ENCODE results near the gene TAF8.

The TAF8 gene

GRCh38 chr6:42059743-42060142 is 9.4 kb downstream of the TAF8 start:
- Histone ChIP-seq H3K9me2 (replicated peaks; ENCODE audit: insufficient read depth, low read length) (no peaks in the 10 kb centered on the region), H3K4me1 (ENCODE audit: low read length) (no peaks in the 10 kb centered on the region), H3K4me2 (ENCODE audit: low read depth, low read length) (no peak overlapping the region), H3K9me3 (replicated peaks; ENCODE audit: insufficient read depth, low read length) (no peaks in the 10 kb centered on the region), H3K27me3 (replicated peaks; ENCODE audit: insufficient read depth, low read length) (no peaks in the 10 kb centered on the region), H3F3A (ENCODE audit: insufficient read depth, low read length) (no peaks in the 10 kb centered on the region), H3K4me3 (ENCODE audit: low read length) (no peak overlapping the region), H2AFZ (ENCODE audit: low read length) (no peak overlapping the region), H3K36me3 (replicated peaks; ENCODE audit: insufficient read depth, low read length) (no peaks in the 10 kb centered on the region), H3K79me2 (ENCODE audit: low read length) (no peaks in the 10 kb centered on the region), H3K9ac (ENCODE audit: low read length) (no peak overlapping the region), H4K20me1 (ENCODE audit: insufficient read depth, low read length) (no peaks in the 10 kb centered on the region), H3K27ac (ENCODE audit: low read length) (no peak overlapping the region)
- no peak for DNase-seq
- TF ChIP-seq EZH2 (optimal IDR thresholded peaks at IDR 0.05; ENCODE audit: low read depth, low read length): no peak
- TF ChIP-seq, protein P1, sequence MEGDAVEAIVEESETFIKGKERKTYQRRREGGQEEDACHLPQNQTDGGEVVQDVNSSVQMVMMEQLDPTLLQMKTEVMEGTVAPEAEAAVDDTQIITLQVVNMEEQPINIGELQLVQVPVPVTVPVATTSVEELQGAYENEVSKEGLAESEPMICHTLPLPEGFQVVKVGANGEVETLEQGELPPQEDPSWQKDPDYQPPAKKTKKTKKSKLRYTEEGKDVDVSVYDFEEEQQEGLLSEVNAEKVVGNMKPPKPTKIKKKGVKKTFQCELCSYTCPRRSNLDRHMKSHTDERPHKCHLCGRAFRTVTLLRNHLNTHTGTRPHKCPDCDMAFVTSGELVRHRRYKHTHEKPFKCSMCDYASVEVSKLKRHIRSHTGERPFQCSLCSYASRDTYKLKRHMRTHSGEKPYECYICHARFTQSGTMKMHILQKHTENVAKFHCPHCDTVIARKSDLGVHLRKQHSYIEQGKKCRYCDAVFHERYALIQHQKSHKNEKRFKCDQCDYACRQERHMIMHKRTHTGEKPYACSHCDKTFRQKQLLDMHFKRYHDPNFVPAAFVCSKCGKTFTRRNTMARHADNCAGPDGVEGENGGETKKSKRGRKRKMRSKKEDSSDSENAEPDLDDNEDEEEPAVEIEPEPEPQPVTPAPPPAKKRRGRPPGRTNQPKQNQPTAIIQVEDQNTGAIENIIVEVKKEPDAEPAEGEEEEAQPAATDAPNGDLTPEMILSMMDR (IDR thresholded peaks at IDR 0.05; ENCODE audit: low read length): no peak
- no peak for TF ChIP-seq EZH2phosphoT487 (IDR thresholded peaks at IDR 0.05; ENCODE audit: low read length)

DNA sequence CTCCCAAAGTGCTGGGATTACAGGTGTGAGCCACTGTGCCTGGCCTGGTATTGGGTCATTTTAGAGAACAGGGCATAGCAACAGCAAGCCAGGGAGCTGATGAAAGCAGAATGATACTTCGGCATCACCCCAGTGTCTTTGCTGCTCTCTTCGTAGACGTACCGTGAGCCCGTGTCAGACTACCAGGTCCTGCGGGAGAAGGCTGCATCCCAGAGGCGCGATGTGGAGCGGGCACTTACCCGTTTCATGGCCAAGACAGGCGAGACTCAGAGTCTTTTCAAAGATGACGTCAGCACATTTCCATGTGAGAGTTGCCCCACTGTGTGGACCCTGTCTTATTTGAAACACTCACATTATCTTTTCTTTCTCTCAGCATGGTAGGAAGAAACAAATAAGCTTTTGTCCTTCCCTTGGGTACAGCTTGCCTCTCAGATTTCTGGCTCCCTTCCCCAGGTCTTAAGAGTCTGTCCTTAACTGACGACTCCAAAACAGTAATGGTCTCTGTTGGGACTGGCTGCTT is 15.9 kb downstream of the TAF8 start:
- Histone ChIP-seq H3K79me2 (ENCODE audit: low read length) (no peaks in the 10 kb centered on the region), H4K20me1 (ENCODE audit: insufficient read depth, low read length) (no peaks in the 10 kb centered on the region), H2AFZ (ENCODE audit: low read length) (no peak overlapping the region), H3K9me3 (replicated peaks; ENCODE audit: insufficient read depth, low read length) (no peaks in the 10 kb centered on the region), H3K36me3 (replicated peaks; ENCODE audit: insufficient read depth, low read length) (no peaks in the 10 kb centered on the region), H3K4me2 (ENCODE audit: low read depth, low read length) (no peak overlapping the region), H3K27ac (ENCODE audit: low read length) (no peak overlapping the region), H3K9ac (ENCODE audit: low read length) (no peak overlapping the region), H3K27me3 (replicated peaks; ENCODE audit: insufficient read depth, low read length) (no peaks in the 10 kb centered on the region), H3K4me1 (ENCODE audit: low read length) (no peaks in the 10 kb centered on the region), H3K9me2 (replicated peaks; ENCODE audit: insufficient read depth, low read length) (no peaks in the 10 kb centered on the region), H3K4me3 (ENCODE audit: low read length) (no peak overlapping the region), H3F3A (ENCODE audit: insufficient read depth, low read length) (no peaks in the 10 kb centered on the region)
- DNase-seq: no peak
- TF ChIP-seq EZH2 (optimal IDR thresholded peaks at IDR 0.05; ENCODE audit: low read depth, low read length): no peak
- no peak for TF ChIP-seq EZH2phosphoT487 (IDR thresholded peaks at IDR 0.05; ENCODE audit: low read length)
- TF ChIP-seq, protein P1 (IDR thresholded peaks at IDR 0.05; ENCODE audit: low read length): no peak

DNA sequence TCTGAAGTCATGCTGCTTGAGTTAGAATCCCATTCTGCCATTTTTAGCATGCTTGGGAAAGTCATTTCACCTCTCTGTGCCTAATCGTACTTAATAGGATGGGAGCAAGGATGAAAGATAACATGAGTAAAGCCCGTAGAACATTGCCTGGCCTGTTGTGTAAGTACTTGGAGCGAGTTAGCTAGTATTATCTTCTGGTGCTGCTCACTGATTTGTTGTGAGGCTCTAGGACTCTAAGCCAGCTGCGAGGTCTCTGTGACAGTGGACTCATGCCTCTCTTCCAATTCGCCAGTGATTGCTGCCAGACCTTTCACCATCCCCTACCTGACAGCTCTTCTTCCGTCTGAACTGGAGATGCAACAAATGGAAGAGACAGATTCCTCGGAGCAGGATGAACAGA is 17.8 kb downstream of the TAF8 start:
- no peak overlapping the region for H3K27ac ChIP-seq (ENCODE audit: low read length)

More for the DNA sequence above, 17.8 kb downstream of the TAF8 start:
- no peak for TF ChIP-seq EZH2phosphoT487 (IDR thresholded peaks at IDR 0.05; ENCODE audit: low read length)
- TF ChIP-seq, protein P1 (IDR thresholded peaks at IDR 0.05; ENCODE audit: low read length): no peak
- TF ChIP-seq EZH2 (optimal IDR thresholded peaks at IDR 0.05; ENCODE audit: low read depth, low read length): no peak
- Histone ChIP-seq H4K20me1 (ENCODE audit: insufficient read depth, low read length) (no peaks in the 10 kb centered on the region), H3K27me3 (replicated peaks; ENCODE audit: insufficient read depth, low read length) (no peaks in the 10 kb centered on the region), H3K4me1 (ENCODE audit: low read length) (no peaks in the 10 kb centered on the region), H3K36me3 (replicated peaks; ENCODE audit: insufficient read depth, low read length) (no peaks in the 10 kb centered on the region), H3K9ac (ENCODE audit: low read length) (no peak overlapping the region), H3K9me3 (replicated peaks; ENCODE audit: insufficient read depth, low read length) (no peaks in the 10 kb centered on the region), H3F3A (ENCODE audit: insufficient read depth, low read length) (no peaks in the 10 kb centered on the region), H2AFZ (ENCODE audit: low read length) (no peak overlapping the region), H3K79me2 (ENCODE audit: low read length) (no peaks in the 10 kb centered on the region), H3K4me2 (ENCODE audit: low read depth, low read length) (no peak overlapping the region), H3K4me3 (ENCODE audit: low read length) (no peak overlapping the region), H3K9me2 (replicated peaks; ENCODE audit: insufficient read depth, low read length) (no peaks in the 10 kb centered on the region)
- no peak for DNase-seq

Measured in MM.1S (cell line).